HFFc6 (cell line): Measurements from ENCODE around the gene MAMSTR. TPM values are rescaled to one million over a fixed set of nuclear protein-coding genes. Genes with fewer than 3 reads are reported as not detected.

Experiments
- DNase-seq: peaks from one replicate; pipeline ENCODE4 v3.0.0-alpha.2; 2018
- H3K27ac Mint-ChIP-seq: 2 replicates; pipeline ENCODE4 v1.8.0; 2020; ENCODE audit warnings: mild to moderate bottlenecking, mixed read lengths
- H3K27me3 Mint-ChIP-seq: 2 replicates; pipeline ENCODE4 v1.8.0; 2021; ENCODE audit warnings: mild to moderate bottlenecking, moderate library complexity, mixed read lengths; ENCODE audit not compliant: insufficient read depth
- H3K36me3 Mint-ChIP-seq: 2 replicates; pipeline ENCODE4 v1.8.0; 2021; ENCODE audit warnings: low read depth, mixed read lengths
- H3K4me1 Mint-ChIP-seq: 2 replicates; pipeline ENCODE4 v1.8.0; 2020; ENCODE audit warnings: low read depth, mixed read lengths
- H3K4me3 Mint-ChIP-seq: 2 replicates; pipeline ENCODE4 v1.8.0; 2020; ENCODE audit warnings: mild to moderate bottlenecking, moderate library complexity, mixed read lengths
- H3K9me3 Mint-ChIP-seq: 2 replicates; pipeline ENCODE4 v1.8.0; 2020; ENCODE audit warnings: mild to moderate bottlenecking, mixed read lengths
- CTCF ChIP-seq: fragments of 200-600 bp; sonication (generic); IDR thresholded peaks from 2 replicates; pipeline ENCODE4 v1.5.0; 2021; ENCODE audit warnings: antibody characterized with exemption, mild to moderate bottlenecking
- total RNA-seq, 6 experiments: library from RNA; stranded (reverse); fragmentation: NEBNext Ultra II Directional; extraction: Animal tissue kit (Norgen Biotek cat#: 25700); gene quantifications; 2 replicates in 1 of 6; 3 replicates in 5 of 6; pipeline ENCODE4 v1.2.3, GENCODE V29; 2021

Gene MAMSTR
- total RNA-seq, 6 experiments from 2014 or later, result 2.7 to 4.5 (median 3.0) TPM

- H3K36me3 Mint-ChIP-seq, result no peaks in the 10 kb centered on the region
- DNase-seq, result no peak
- H3K9me3 Mint-ChIP-seq, result no peaks in the 10 kb centered on the region
These were observed 20.8 kb upstream of the MAMSTR start, which contains the start of gene RASIP1 for GRCh38 chr19:48740164-48740972. RASIP1 (minus strand) TSS chr19:48740610; CDS start chr19:48740282, 328 bp downstream.

GRCh38 chr19:48739404-48740163 is 20.1 kb upstream of the MAMSTR start:
- Mint-ChIP-seq H3K27ac (no peak overlapping the region), H3K4me3 (no peak overlapping the region), H3K4me1 (no peaks in the 10 kb centered on the region), H3K36me3 (no peaks in the 10 kb centered on the region), H3K27me3 (peaks cover 12% of the 10 kb centered on the region), H3K9me3 (no peaks in the 10 kb centered on the region)
- DNase-seq, result no peak
- no peak for TF ChIP-seq CTCF

More at GRCh38 chr19:48740164-48740972, 20.8 kb upstream of the MAMSTR start, which contains the start of gene RASIP1:
- Mint-ChIP-seq H3K27me3 (peaks cover 8% of the 10 kb centered on the region), H3K4me1 (no peaks in the 10 kb centered on the region), H3K4me3 (no peak within 1 kb of the TSS), H3K27ac (no peak within 1 kb of the TSS)
- TF ChIP-seq CTCF, result no peak

- DNase-seq, result peak; percentile 63
- H3K9me3 Mint-ChIP-seq, result no peaks in the 10 kb centered on the region
- peaks cover 12% of the 10 kb centered on the region for H3K27me3 Mint-ChIP-seq
- H3K4me1 Mint-ChIP-seq, result no peaks in the 10 kb centered on the region
- no peak overlapping the region for H3K27ac Mint-ChIP-seq
- TF ChIP-seq CTCF, result peak; percentile 57
- no peaks in the 10 kb centered on the region for H3K36me3 Mint-ChIP-seq
- H3K4me3 Mint-ChIP-seq, result peak overlapping the region; percentile 55
These were observed 19.3 kb upstream of the MAMSTR start for GRCh38 chr19:48738557-48739403.

- Mint-ChIP-seq H3K27ac (no peak overlapping the region), H3K36me3 (no peaks in the 10 kb centered on the region)
These were observed 18.0 kb upstream of the MAMSTR start for GRCh38 chr19:48737360-48737998.

More at GRCh38 chr19:48737360-48737998, 18.0 kb upstream of the MAMSTR start:
- Mint-ChIP-seq H3K4me1 (no peaks in the 10 kb centered on the region), H3K27me3 (peaks cover 16% of the 10 kb centered on the region), H3K4me3 (no peak overlapping the region), H3K9me3 (no peaks in the 10 kb centered on the region)
- no peak for DNase-seq
- TF ChIP-seq CTCF, result no peak
